GM18498 (cell line): ENCODE data around the gene ZCCHC13.
A peak's percentile ranks its signal among the peaks of the same experiment; 100 is the strongest.
"Not testable (repeated sequence)": the region's sequence is repeated elsewhere in the genome, so short reads cannot be mapped to it uniquely, and the experiment has no call there.

Experiments
- ATAC-seq: cut with Tn5 transposase; IDR thresholded peaks from one replicate; pipeline ENCODE4 v1.9.1; 2021; ENCODE audit warnings: mild to moderate bottlenecking, moderate library complexity; ENCODE audit not compliant: unreplicated experiment

ZCCHC13 gene

DNA sequence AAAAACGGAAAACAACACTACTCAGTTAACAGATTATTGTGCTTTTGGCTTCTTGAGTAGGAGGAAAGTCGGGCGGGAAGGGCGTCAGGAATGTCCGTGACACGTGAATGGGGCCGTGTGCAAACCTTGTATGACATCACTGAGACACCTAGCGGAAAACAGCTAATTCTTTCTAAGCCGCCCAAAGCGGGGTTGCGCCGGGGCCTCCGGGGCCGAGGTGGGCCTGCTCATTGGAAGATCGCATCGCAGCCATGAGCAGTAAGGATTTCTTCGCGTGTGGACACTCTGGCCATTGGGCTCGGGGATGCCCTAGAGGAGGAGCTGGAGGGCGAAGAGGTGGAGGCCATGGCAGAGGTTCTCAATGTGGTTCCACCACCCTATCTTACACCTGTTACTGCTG is at the start of gene ZCCHC13:
Gene ZCCHC13 (plus strand): TSS at position 165 of the 400 bp plus-strand sequence. CDS start 87 bp downstream, at position 252.
- ATAC-seq, result no peak

DNA sequence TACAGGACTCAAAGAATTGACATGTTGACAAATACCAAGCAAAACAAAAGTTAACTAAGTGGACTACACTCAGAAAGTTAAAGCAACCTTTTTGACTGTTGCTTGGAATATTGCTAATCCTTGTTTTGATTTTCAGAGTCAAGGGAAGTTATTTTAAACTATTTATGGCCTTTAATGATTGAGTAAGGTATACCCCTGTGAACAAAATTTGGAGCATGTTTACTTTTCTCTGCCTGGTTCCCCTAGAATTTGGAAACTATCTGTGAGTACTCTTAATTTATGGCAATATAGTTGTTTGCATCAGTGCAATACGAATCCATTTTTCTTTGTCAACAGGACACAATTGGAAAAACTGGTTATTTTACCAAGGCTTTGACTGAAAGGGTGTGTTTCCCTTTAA is 45.9 kb upstream of the ZCCHC13 start:
- not testable (repeated sequence) for ATAC-seq

DNA sequence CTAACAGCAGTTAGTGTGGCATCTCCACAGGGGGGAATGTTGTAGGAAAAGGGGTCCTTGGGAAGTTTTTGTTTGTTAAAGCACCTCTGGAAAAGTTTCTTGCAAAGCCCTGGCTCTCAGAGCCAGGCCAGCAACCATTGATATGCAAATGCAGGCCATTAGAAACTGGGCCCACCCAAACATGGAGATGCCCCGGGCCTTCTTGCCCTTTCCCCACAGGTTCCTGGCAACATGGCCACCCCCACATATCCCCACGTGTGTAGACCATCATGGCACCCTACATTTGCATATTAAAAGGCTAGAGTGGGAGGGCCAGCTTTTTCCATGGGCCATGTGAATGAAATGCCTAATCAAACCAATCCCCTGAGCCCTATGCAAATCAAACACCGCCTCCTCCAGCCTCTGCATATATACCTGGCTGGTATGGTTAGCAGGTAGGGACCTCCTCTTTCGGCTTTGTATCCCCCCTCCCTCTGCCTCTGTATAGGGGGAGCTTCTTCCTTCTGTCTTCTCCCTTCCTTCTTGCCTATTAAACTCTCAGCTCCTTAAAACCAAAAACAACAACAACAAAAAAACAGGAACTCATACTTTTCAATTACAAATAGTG is 44.0 kb upstream of the ZCCHC13 start:
- no peak for ATAC-seq

GRCh38 chrX:74262452-74263209 is 41.3 kb upstream of the ZCCHC13 start:
- no peak for ATAC-seq

DNA sequence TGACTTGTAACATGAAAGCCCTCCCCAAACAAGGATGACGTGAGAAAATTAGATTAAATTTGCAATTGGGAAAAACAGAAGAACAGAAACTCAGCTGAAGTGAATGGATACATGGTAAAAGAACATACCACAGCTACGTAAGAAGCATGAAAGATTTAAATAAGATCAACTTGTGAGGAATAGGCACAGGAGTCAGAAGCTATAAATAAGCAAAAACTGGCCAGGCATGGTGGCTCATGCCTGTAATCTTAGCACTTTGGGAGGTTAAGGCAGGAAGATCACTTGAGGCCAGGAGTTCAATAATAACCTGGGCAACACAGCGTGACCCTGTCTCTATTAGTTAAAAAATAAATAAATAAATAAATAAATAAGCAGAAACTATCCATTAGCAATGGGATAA is 33.6 kb upstream of the ZCCHC13 start:
- ATAC-seq, result no peak

DNA sequence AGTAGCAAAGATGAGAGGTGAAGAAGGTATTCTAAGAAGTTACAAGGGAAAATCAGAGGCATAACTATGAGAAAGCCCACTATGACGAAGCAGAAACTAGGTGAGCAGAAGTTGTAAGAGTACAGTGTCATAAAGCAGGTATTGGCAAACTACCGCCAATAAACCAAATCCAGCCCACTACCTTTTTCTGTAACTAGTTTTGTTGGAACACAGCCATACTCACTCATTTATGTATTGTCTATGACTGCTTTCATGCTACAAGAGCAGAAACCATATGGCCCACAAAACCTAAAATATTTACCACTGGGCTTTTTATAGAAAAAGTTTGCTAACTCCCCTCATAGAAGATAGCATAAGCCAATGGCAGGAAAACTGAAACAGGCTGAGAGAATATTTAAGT is 31.8 kb upstream of the ZCCHC13 start:
- peak; percentile 76 for ATAC-seq

DNA sequence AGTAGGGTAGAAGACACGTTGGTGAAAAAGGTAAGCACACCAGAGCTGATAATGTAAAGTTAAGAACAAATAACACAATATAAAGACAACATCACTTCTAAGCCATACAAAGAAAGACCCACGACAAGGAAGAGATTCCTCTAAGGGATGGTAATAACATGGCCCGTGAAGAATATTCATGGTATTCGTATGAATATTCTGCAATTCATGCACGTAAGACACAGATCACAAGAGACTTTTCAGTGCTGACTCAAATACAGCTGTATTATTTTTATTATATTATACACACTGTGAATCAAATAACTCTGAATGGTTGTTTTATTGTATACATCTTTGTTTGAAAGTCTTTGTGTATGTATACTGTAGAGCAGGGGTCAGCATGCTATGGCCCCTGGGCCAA is 29.5 kb upstream of the ZCCHC13 start:
- ATAC-seq, result no peak

GRCh38 chrX:74277320-74277719 is 26.7 kb upstream of the ZCCHC13 start:
- no peak for ATAC-seq

GRCh38 chrX:74277846-74278245 is 26.1 kb upstream of the ZCCHC13 start:
- ATAC-seq, result no peak

DNA sequence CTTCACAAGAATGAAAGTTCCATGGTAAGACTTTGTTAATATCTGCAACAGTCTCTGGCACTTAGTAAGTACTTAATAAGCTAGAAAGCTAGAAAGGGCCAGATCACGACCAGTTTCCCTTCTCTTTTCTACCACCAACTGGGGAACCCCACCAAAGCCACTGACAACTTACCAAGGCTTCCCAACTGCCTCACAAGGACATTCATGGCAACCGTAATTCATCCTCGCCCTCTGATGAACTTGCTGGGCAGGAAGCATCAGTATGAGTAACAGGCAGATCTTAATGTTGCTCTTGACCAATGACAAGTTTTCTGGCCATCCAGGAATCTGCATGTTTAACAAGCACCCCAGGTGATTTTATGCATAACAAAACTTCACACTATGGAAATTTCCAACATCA is 23.2 kb upstream of the ZCCHC13 start:
- peak; percentile 64 for ATAC-seq

DNA sequence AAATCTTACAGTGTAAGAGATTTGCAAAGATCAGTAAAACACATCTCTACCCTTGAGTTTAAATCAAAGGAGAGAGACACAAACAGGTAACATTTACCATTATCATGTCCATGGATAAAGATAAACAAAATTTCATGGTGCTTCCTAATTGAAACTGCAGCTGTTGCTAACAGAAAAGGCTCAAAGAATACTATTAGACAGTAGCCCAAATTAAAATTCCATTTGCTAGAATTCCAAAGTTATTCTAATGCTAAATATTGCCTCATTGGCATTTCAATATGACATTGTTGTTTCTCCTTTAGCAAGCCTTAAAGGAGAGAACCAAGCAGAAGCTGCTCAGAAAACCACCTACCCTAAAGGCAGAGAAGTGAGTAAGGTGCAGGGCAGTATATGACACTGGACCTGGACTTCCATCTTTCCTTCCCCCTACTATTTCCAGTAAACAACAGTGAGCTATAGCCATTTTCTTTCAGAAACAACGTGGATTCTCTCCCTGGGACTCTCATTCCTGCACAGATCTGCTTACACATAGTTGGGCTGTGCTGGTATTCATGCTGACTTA is 19.5 kb upstream of the ZCCHC13 start:
- no peak for ATAC-seq

DNA sequence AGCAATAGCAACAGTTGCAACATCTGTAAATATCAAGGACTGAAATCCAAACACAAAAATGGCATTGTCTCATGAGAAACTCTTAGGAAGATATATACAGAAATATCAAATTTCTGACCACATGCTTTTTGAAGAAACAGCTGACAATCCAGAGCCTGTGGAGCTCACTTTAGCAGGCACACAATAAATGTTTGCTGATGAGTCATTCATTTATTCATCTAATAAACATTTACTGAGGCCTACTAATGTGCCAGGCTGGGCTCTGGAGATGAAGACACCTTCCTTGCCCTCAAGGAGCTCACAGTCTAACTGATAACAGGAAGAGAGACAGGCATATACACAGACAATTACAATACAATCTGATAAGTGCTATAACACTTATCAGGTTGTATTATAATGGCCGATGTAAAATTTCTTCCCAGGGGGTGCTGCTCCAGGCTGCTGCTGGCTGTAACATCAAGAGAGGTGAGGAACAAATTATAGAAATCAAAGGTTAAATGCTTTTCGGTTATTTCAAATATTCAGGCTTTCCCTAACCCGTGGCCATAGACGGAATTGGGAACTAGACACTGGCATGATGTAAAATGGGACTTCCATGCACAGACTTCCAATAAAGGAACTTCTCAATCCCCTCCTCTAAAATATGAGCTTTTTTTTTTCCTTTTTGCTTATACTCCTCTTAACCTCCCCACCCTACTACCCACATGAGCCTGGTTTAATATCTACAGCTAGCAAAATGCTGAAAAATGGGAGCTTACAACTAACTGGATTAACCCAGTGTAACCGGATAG is 16.8 kb upstream of the ZCCHC13 start:
- no peak for ATAC-seq

DNA sequence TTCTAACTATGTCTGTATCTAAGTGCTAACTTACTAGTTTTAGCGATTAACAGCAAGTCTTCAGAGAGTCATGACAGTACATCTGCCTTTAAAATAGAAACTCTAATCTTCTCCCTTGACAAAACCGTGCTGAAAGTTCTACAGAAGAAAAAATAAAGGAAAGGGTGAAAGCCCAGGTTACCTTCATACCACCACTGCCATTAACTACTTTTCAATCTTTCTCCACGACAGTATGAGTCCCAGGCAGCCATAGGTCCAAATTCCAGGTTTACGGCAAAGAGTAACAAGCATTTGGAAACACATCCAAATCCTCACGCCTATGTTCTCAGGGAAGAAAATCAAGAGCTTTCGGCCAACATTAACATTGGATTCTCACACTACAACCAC is 12.4 kb upstream of the ZCCHC13 start:
- no peak for ATAC-seq

GRCh38 chrX:74291964-74292807 is 11.8 kb upstream of the ZCCHC13 start:
- peak; percentile 91 for ATAC-seq

- ATAC-seq, result no peak
Measured at GRCh38 chrX:74292808-74293123, 11.2 kb upstream of the ZCCHC13 start.

- peak; percentile 38 for ATAC-seq
Measured at GRCh38 chrX:74293343-74293946, 10.5 kb upstream of the ZCCHC13 start.

GRCh38 chrX:74295101-74295500 is 8.9 kb upstream of the ZCCHC13 start:
- no peak for ATAC-seq

GRCh38 chrX:74297766-74298165 is 6.2 kb upstream of the ZCCHC13 start:
- no peak for ATAC-seq

GRCh38 chrX:74300869-74301268 is 3.1 kb upstream of the ZCCHC13 start:
- ATAC-seq, result no peak

DNA sequence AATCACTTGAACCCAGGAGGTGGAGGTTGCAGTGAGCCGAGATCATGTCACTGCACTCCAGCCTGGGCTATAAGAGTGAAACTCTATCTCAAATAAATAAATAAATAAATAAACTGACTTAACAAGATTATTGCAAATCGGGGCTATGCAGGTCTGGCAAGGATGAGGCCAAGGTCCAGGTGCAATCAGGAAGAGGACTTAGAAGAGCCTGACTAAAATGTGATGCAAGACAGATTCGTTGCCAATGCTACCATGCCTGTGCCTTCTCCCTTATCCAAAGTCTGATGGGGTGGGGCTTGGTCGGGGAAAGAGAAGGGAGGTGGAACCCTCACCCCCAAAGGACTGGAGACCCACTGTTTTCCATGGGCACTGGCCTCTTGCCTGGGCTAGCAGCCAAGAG is 14.7 kb downstream of the ZCCHC13 start:
- ATAC-seq, result no peak
